Purkinje cell (primary cell): ENCODE measurements around the gene MAPKAPK2. TPM values are rescaled to one million over a fixed set of nuclear protein-coding genes. Genes with fewer than 3 reads are reported as not detected.

Experiments used
- polyA plus RNA-seq: library from polyadenylated mRNA; unstranded; fragments of >200 nt; fragmentation: Nextera tagmentation; gene quantifications from 2 replicates; pipeline ENCODE4 v1.2.1, GENCODE V29; 2014

Gene MAPKAPK2
- 1.9 and 3.0 TPM in 2 replicates for polyA plus RNA-seq

DNA sequence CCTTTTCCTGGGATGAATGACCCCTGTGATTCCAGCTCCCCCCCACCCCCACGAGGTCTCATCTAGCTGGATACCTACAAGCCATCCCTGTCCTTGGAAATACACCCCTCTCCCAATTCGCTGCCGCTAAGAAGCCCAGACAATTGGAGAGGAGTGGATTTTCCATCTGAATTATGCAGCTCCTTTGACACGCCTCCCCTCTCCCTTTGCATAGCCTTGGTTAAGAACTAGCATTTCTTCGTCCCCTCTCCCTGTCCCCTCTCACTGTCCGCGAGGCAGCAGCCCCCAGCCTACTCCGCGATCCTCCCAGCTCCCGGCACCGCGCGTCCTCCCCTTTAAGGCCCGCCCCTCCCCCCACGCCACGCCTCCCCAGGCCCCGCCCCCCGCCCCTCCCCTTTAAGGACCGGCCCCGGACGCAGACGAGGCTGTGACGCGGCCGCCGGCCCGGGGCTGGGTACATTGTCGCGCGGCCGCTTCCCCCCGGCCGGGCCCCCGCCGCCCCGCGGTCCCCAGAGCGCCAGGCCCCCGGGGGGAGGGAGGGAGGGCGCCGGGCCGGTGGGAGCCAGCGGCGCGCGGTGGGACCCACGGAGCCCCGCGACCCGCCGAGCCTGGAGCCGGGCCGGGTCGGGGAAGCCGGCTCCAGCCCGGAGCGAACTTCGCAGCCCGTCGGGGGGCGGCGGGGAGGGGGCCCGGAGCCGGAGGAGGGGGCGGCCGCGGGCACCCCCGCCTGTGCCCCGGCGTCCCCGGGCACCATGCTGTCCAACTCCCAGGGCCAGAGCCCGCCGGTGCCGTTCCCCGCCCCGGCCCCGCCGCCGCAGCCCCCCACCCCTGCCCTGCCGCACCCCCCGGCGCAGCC lies at the start of gene MAPKAPK2:
Gene MAPKAPK2, plus strand, starts transcription at position 428 of the 856 bp plus-strand sequence. Its CDS starts 325 bp downstream, at position 753.

DNA sequence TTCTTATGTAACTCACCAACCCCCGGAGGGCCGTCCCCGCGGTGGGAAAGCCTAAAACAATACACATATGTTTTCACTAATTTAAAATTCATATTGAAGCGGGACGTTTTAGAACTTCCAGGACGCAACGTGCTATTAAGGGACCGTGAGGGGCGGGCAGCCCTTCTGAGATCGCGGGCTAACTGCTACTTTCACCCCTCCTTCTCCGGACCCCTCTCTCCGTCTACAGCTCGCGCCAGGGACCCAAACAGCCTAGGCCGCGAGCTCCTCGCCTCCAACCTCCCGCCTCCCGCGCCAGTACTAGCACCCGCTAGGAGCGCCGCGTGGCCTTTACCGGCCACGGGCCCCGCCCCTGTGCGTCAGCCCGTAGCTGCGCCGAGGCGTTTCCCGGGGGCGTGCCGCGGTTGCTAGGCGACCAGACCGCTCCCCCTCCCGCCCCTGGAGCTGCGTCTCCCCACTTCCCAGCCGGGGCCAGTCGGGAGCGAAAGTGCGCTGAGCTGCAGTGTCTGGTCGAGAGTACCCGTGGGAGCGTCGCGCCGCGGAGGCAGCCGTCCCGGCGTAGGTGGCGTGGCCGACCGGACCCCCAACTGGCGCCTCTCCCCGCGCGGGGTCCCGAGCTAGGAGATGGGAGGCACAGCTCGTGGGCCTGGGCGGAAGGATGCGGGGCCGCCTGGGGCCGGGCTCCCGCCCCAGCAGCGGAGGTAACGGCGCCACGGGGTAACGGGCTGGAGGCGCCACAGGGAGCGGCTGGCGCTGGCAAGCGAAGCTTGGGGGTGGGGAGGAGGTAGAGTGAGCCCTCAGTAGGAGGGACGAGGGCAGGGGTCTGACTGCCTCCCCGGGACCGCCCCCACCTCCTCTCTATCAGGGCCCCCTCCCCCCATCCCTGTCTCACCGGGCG lies 49.4 kb upstream of the MAPKAPK2 start, which contains the start of gene DYRK3:
Gene DYRK3, plus strand, starts transcription at position 457 of the 898 bp plus-strand sequence. Its CDS starts 168 bp downstream, at position 625.

DNA sequence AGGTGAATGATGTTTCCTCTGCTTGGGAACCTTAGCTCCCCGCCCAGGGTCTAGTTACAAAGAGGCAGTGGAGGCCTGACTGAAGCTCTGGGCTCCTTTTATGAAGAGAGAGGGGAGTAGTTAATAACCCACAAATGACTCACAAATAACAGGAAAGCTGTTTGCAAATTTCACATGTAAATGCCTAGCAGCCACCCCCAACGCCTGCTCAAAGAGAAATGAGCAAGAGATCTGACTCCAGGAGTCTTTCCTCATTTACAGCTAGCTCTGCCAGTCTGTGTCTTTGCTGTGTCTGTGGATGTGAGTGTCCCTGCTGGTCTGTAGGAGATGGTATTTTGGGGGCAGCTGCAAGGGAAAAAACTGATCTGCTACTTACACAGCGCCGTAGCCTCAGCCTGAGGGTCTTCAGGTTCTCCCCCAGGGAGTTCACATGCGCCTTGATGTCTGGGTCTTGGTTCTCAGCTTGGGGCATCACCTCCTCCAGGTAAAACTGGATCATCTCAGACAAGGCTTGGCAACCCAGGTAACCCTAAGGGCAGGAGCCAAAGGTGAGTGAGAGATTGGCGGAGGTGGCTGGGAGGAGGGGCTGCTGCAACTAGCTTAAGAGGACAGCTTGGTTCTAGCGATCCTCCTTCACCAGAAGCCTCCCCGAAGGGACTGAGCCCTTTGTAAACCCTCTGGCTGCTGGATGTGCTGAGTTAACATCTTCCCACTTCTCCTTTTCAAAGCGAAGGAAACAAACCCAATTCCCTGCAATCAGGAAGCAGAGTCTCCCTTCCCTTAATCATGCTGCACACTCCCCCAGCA lies 86.0 kb downstream of the MAPKAPK2 start, which contains the start of gene IL19:
Gene IL19, plus strand, starts transcription at position 243 of the 807 bp plus-strand sequence. CDS start 65,890 bp downstream, outside the sequence.

DNA sequence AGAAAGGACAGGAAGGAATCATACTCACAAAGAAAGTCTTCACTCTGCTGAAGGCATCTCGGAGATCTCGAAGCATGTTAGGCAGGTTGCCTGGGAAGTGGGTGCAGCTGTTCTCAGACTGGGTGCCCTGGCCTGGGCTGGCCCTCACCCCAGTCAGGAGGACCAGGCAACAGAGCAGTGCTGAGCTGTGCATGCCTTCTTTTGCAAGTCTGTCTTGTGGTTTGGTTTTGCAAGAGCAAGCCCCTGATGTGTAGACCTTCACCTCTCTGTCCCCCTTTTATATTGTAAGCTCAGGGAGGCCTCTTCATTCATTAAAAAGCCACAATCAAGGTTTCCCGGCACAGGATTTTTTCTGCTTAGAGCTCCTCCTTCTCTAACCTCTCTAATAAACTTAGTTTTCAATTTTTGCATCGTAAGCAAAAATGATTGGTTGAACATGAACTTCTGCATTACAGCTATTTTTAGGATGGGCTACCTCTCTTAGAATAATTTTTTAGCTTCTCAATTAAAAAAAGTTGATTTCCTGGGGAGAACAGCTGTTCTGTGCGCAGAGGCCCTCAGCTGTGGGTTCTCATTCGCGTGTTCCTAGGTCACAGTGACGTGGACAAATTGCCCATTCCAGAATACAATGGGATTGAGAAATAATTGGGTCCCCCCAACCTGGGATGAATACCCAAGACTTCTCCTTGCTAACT lies 87.7 kb downstream of the MAPKAPK2 start, which contains the start of gene IL10:
Gene IL10, minus strand, starts transcription at position 252 of the 695 bp plus-strand sequence. Its CDS starts 59 bp downstream, at position 193.

Other genes with a start within 250 kb of the MAPKAPK2 start
- 1.6 and 4.5 TPM in 2 replicates for gene IKBKE, start 214.4 kb upstream of the MAPKAPK2 start, polyA plus RNA-seq
- 4.4 and 5.6 TPM in 2 replicates for gene RASSF5, start 177.4 kb upstream of the MAPKAPK2 start, polyA plus RNA-seq
- 4.7 and 7.3 TPM in 2 replicates for gene EIF2D, start 72.4 kb upstream of the MAPKAPK2 start, polyA plus RNA-seq
- 10.1 and 12.6 TPM in 2 replicates for gene DYRK3, start 49.4 kb upstream of the MAPKAPK2 start, polyA plus RNA-seq
- not detected in 2 replicates for gene IL19, start 85.9 kb downstream of the MAPKAPK2 start, polyA plus RNA-seq
- gene IL10, start 87.6 kb downstream of the MAPKAPK2 start, polyA plus RNA-seq: not detected in 2 replicates
- not detected in 2 replicates for gene IL20, start 180.7 kb downstream of the MAPKAPK2 start, polyA plus RNA-seq
- gene IL24, start 212.5 kb downstream of the MAPKAPK2 start, polyA plus RNA-seq: not detected in 2 replicates
- not detected in 2 replicates for gene FCMR, start 237.0 kb downstream of the MAPKAPK2 start, polyA plus RNA-seq